ENCODE results near the gene COL2A1. TPM values are rescaled to one million over a fixed set of nuclear protein-coding genes. Genes with fewer than 3 reads are reported as not detected.

The COL2A1 gene
- total RNA-seq, 4 donors from 2014 or later = 0.12 to 0.56 TPM; not detected in 2

- TF ChIP-seq CTCF (IDR thresholded peaks at IDR 0.05) = no peak
- ATAC-seq (ENCODE audit: low FRiP score) (no peak), DNase-seq (ENCODE audit: low spot score) (no peak)
Measured at GRCh38 chr12:47938594-47938993, 65.7 kb downstream of the COL2A1 start.

DNA sequence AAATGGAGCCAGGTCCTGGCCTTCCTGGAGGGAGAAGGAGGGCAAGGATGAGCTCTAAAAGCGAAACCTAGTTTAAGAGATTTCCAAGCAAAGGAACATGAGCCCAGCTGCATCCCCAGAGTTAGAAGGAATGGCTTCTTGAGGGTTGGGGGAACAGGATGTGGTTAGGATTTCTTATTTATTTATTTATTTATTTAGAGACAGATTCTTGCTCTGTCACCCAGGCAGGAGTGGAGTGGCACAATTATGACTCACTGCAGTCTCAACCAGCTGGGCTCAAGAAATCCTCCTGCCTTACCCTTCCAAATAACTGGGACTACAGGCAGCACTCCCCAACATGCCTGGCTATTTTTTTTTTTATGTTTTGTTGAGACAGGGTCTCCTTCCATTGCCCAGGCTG is 66.2 kb downstream of the COL2A1 start:
- TF ChIP-seq CTCF (IDR thresholded peaks at IDR 0.05) = no peak
- DNase-seq (ENCODE audit: low spot score) (no peak), ATAC-seq (ENCODE audit: low FRiP score) (no peak)

DNA sequence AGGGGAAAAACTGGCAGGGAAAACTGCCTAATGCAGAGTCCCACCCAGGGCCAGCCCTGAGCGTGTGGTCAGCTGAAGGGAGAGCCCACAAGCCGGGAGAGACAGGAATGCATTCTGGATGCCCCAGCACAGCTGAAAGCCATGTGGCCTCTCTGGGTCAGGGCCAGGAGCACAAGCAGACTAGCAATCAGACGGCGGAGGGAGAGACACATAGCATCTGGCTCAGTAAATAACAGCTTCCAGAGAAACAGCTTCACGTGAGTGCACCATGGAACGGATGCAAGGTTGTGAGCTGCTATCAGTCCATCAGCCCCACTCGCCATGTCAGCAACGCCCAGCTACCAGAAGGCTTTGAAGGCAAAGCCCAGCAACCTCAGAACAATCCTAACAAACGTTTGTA is 69.1 kb downstream of the COL2A1 start:
- DNase-seq (ENCODE audit: low spot score) (no peak), ATAC-seq (ENCODE audit: low FRiP score) (no peak)
- no peak for TF ChIP-seq CTCF (IDR thresholded peaks at IDR 0.05)

DNA sequence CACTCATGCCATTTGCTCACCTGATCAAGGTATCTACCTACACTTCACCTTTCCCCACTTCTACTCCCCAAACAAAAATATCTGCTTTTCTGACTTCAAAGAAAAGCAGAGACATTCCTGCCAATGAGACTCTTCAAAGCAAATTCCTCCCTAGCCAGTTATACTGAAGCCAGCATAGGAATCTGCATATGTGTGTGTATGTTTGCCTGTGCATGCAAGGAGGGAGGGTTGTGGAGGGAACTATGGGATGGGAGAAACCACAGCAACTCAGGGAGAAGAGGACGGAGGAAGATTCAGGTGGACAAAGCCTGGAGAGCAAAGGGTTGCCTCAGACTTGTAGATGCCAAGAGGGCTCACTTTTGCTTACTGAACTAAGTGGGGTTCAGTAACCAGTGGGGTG is 73.1 kb downstream of the COL2A1 start:
- no peak for TF ChIP-seq CTCF (IDR thresholded peaks at IDR 0.05)
- DNase-seq (ENCODE audit: low spot score) (no peak), ATAC-seq (ENCODE audit: low FRiP score) (no peak)

DNA sequence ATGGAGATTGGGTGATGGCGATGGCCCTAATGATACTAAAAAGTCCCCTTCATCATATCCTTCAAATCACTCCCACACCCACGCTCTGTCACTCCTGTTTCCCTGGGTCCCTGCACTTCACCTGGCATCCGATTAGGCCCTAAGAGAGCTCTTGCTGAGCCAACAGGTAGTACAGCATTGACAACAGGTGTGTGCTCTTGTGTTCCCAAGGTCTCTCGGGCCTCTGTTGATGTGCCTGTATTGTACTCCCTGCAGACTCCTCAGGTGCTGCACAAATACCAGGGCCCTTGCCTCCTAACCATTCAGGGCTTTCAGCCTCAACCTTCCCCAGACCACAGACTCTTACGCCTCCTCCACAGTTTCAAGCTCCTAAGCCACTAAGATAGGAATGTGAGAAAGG is 73.6 kb downstream of the COL2A1 start:
- no peak for ATAC-seq (ENCODE audit: low FRiP score)
- no peak for DNase-seq (ENCODE audit: low spot score)
- TF ChIP-seq CTCF (IDR thresholded peaks at IDR 0.05) = no peak

DNA sequence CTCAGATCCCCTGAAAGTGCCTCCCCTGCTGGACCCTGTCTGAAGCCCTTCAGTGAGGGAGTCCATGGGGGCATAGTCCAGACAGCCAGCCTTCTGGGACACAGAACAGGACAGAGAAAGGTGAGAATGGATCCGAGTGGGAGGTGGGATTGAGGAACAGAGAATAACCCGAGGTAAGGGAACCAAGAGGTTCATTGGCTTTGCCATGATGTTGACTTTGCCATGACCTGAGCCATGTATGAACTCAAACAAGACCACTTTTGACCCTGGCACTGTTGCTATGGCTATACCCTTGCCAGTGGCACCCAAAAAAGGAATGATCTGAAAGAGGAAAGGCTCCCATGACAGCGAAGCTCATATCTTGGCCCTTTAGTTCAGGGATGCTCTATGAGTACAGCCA is 76.9 kb downstream of the COL2A1 start:
- ATAC-seq (ENCODE audit: low FRiP score) (no peak), DNase-seq (ENCODE audit: low spot score) (no peak)
- no peak for TF ChIP-seq CTCF (IDR thresholded peaks at IDR 0.05)

Other genes with a start within 250 kb of the COL2A1 start
- 100 to 1,000 TPM in 1 of 4 donors, 10 to 100 TPM in 3; 24.2 to 270 (median 59.1) TPM for gene RAPGEF3, start 245.6 kb downstream of the COL2A1 start, total RNA-seq
- gene SLC48A1, start 231.2 kb downstream of the COL2A1 start, total RNA-seq = 10 to 100 TPM; 27.6 to 50.3 (median 48.1) TPM
- gene HDAC7, start 184.6 kb downstream of the COL2A1 start, total RNA-seq = 100 to 1,000 TPM in 1 of 4 donors, 10 to 100 TPM in 3; 40.3 to 102 (median 62.9) TPM
- gene VDR, start 99.5 kb downstream of the COL2A1 start, total RNA-seq = 1 to 10 TPM; 2.8 to 10.0 (median 6.3) TPM
- 10 to 100 TPM; 27.3 to 87.5 (median 62.1) TPM for gene TMEM106C, start 40.9 kb downstream of the COL2A1 start, total RNA-seq
- gene SENP1, start 101.6 kb upstream of the COL2A1 start, total RNA-seq = 10 to 100 TPM; 13.6 to 23.0 (median 18.2) TPM
- 10 to 100 TPM; 24.1 to 47.7 (median 31.3) TPM for gene PFKM, start 114.9 kb upstream of the COL2A1 start, total RNA-seq
- 10 to 100 TPM; 13.7 to 32.0 (median 22.3) TPM for gene ASB8, start 153.0 kb upstream of the COL2A1 start, total RNA-seq
- gene CCDC184, start 179.2 kb upstream of the COL2A1 start, total RNA-seq = under 1 TPM; 0.24 to 0.63 (median 0.42) TPM
- gene OR10AD1, start 198.8 kb upstream of the COL2A1 start, total RNA-seq = not detected

Measured in omental fat pad (tissue), 4 donors.